Astrocyte (in vitro differentiated cells and primary cell): ENCODE results near the gene HIF1AN.

Experiments
- CTCF ChIP-seq: IDR thresholded peaks from 2 replicates; pipeline ENCODE4 v1.5.1; 2011; ENCODE audit warnings: low read depth, mild to moderate bottlenecking, inconsistent platforms, low read length, moderate library complexity; ENCODE audit not compliant: insufficient read depth
- EZH2 ChIP-seq: IDR thresholded peaks from 2 replicates; pipeline ENCODE4 v1.6.1; 2012; ENCODE audit warnings: mild to moderate bottlenecking, low read length, inconsistent platforms; ENCODE audit not compliant: insufficient read depth

- TF ChIP-seq CTCF (no peak), EZH2 (no peak)
Measured at GRCh38 chr10:100565206-100565985, 29.7 kb downstream of the HIF1AN start.
